ENCODE measurements around the gene ZNF764. TPM values are rescaled to one million over a fixed set of nuclear protein-coding genes. Genes with fewer than 3 reads are reported as not detected.
"Not testable (repeated sequence)": the region's sequence is repeated elsewhere in the genome, so short reads cannot be mapped to it uniquely, and the experiment has no call there.

The ZNF764 gene
- total RNA-seq, 4 donors from 2014 or later: 9.3 to 15.4 (median 11.8) TPM

DNA sequence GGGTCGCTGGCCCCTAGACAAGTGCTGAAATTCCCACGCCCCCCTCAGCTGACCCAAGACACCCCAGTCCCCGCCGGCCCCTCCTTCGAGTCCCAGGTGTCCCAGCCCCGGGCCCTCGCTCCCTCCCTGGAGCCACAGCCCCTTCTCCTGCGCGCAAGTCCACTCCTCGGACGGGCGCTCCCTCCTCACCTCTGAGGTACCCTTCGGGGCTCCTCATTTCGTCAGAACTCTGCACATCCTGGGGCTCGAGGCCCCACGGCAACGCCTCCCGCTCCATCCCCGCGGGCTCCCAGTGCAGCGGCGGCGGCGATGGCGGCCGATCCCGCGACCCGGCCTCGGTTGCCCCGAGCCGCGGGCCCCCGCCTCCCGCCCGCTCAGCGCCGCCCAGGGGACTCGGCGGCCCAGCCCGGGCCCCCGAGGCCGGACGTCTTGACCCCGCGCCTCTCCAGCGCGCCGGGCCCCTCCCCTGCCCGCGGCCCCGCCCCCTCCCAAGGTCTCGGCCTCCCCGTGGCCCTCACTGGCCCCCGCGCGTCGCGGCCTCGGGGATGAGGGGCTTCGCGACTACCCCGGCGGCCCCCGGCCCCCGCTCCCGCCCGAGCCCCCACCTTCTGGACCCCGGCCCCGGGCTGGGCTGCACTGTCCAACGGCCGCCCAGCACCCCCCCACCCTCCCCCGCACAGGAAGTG is 31.9 kb downstream of the ZNF764 start, which contains the start of gene ZNF768:
Gene ZNF768 (minus strand): TSS at position 430 of the 686 bp plus-strand sequence. CDS start 153 bp downstream, at position 277.
- TF ChIP-seq POLR2A (IDR thresholded peaks at IDR 0.05): peak in 1 of 2 donors; percentile 3
- TF ChIP-seq, protein P1, sequence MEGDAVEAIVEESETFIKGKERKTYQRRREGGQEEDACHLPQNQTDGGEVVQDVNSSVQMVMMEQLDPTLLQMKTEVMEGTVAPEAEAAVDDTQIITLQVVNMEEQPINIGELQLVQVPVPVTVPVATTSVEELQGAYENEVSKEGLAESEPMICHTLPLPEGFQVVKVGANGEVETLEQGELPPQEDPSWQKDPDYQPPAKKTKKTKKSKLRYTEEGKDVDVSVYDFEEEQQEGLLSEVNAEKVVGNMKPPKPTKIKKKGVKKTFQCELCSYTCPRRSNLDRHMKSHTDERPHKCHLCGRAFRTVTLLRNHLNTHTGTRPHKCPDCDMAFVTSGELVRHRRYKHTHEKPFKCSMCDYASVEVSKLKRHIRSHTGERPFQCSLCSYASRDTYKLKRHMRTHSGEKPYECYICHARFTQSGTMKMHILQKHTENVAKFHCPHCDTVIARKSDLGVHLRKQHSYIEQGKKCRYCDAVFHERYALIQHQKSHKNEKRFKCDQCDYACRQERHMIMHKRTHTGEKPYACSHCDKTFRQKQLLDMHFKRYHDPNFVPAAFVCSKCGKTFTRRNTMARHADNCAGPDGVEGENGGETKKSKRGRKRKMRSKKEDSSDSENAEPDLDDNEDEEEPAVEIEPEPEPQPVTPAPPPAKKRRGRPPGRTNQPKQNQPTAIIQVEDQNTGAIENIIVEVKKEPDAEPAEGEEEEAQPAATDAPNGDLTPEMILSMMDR (IDR thresholded peaks at IDR 0.05): no peak
- Histone ChIP-seq H3K4me1 (peaks cover 8 to 24% of the 10 kb centered on the region in 2 donors), H3K27me3 (no peaks in the 10 kb centered on the region), H3K4me3 (replicated peaks in 1 of 3) (peak within 1 kb of the TSS; percentile 49 to 74 (median 65)), H3K9me3 (no peaks in the 10 kb centered on the region), H3K27ac (peak within 1 kb of the TSS; percentile 95 to 100 (median 98)), H3K36me3 (peaks cover 0 to 15% of the 10 kb centered on the region in 2 donors)
- WGBS, 2 donors: 0 to 2% methylated on average over 1 to 31 of the region's 73 CpGs
- intact Hi-C loops (cut with DNase I): loop anchor here (2.0 kb wide), 1 partner anchor 81 kb away; the partner anchor contains the start of gene SEPHS2
- peak; percentile 38 to 52 for DNase-seq

DNA sequence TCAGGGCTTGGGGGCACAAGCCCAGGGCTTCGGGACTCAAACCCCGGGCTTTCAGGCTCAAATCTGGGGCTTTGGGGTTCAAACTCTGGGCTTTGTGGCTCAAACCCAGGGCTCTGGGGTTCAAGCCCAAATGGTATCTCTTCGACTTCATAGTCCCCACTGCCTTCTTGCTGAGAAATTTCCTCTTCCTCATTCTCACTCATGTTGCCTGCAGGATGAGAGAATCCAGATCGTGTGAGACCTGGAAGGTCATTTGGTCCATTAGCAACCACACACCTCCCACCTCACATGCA is 32.4 kb downstream of the ZNF764 start:
- intact Hi-C loops (cut with DNase I): loop anchor here (2.0 kb wide), 1 partner anchor 81 kb away; the partner anchor contains the start of gene SEPHS2
- Histone ChIP-seq H3K27ac (peak overlapping the region in 2 of 3 donors; percentile 95 to 98), H3K27me3 (no peaks in the 10 kb centered on the region), H3K4me3 (replicated peaks in 1 of 3) (peak overlapping the region in 1 of 3 donors; percentile 65), H3K36me3 (peaks cover 0 to 10% of the 10 kb centered on the region in 2 donors), H3K9me3 (no peaks in the 10 kb centered on the region), H3K4me1 (peaks cover 8 to 24% of the 10 kb centered on the region in 2 donors)
- TF ChIP-seq, protein P1 (IDR thresholded peaks at IDR 0.05): no peak
- TF ChIP-seq POLR2A (IDR thresholded peaks at IDR 0.05): no peak
- no peak for DNase-seq
- WGBS, 2 donors: 61 to 62% methylated on average over 4 of the region's 4 CpGs

DNA sequence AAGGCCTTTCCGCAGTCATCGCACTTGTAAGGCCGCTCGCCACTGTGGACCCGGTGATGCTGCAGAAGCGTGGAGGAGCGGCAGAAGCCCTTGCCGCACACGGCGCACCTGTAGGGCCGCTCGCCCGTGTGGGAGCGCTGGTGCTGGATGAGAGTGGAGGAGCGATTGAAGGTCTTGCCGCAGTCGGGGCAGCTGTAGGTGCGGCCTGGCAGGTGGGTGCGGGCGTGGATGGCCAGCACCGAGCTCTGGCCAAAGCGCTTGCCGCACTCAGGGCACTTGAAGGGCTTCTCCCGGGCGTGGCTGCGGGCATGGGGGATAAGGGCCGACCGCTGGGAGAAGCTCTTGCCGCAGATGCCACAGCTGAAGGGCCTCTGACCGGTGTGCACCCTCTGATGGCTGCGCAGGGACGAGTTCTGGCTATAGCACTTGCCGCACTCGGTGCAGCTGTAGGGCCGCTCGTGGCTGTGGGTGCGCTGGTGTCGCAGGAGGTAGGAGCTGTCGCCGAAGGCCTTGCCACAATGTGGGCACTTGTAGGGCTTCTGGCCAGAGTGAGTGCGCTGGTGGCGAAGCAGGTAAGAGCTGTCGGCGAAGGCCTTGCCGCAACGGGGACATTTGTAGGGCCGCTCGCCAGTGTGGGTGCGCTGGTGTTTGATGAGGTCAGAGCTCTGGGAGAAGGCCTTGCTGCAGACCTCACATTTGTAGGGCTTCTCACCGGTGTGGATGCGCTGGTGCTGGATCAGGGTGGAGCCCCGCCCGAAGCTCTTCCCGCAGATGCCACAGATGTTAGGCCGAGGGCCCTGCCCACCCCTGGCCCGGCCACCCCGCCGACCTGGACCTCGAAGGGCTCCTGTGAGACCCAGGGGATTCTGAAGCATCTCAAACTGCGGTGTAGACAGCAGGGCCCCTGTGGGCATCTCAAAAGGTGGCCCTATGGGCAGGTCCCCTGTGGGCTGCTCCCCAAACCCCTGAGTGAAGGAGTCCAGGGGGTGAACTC is 33.3 kb downstream of the ZNF764 start:
- WGBS, 2 donors: 95 to 97% methylated on average over 32 to 54 of the region's 60 CpGs
- Histone ChIP-seq H3K27ac (no peak overlapping the region), H3K36me3 (peaks cover 0 to 10% of the 10 kb centered on the region in 2 donors), H3K27me3 (no peaks in the 10 kb centered on the region), H3K9me3 (no peaks in the 10 kb centered on the region), H3K4me1 (peaks cover 8 to 24% of the 10 kb centered on the region in 2 donors), H3K4me3 (replicated peaks in 1 of 3) (no peak overlapping the region)
- no peak for DNase-seq
- intact Hi-C loops (cut with DNase I): no loop called here
- TF ChIP-seq, protein P1 (IDR thresholded peaks at IDR 0.05): no peak
- no peak for TF ChIP-seq POLR2A (IDR thresholded peaks at IDR 0.05)

DNA sequence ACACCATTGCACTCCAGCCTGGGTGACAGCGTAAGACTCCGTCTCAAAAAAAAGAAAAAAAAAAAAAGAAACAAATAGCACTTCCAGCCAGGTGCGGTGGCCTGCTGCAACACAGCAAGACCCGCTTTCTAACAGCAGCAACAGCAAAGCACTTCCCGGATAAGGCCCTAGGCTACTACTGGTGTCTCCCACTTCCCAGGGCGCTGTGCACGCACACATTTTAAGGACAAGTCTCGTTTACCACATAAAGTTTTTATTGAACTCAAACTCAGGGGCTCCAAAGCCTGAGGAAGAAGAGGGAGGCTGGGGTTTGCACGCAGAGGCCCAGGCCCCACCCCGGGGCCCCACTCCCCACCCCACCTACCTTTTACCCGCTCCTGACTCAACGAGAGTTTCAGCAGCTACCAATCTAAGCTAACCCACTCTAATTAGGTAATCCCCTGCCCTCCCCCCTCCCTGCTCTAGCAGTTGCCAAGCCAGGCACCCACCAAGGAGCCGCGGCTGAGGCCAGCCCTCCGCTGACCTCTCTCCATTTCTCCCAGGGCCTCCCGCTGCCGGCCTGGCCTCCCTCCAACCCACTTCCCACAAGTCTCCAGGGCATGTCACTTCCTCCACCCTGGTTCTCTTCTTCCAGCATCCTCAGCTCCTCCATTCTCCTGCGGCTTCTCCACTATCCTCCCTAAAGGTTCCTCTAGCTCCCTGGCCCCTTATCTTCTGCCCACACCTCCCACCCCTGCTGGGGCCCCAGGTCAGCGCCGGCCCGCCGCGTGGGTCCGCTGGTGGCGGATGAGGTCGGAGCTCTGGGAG is 34.2 kb downstream of the ZNF764 start:
- peak in 1 of 2 donors; percentile 15 for DNase-seq
- TF ChIP-seq, protein P1 (IDR thresholded peaks at IDR 0.05): no peak
- no peak for TF ChIP-seq POLR2A (IDR thresholded peaks at IDR 0.05)
- no peak overlapping the region for H3K4me3 ChIP-seq (replicated peaks in 1 of 3)
- peaks cover 0 to 10% of the 10 kb centered on the region in 2 donors for H3K36me3 ChIP-seq
- H3K27me3 ChIP-seq: no peaks in the 10 kb centered on the region
- H3K4me1 ChIP-seq: peaks cover 8 to 24% of the 10 kb centered on the region in 2 donors
- intact Hi-C loops (cut with DNase I): no loop called here
- no peak overlapping the region for H3K27ac ChIP-seq
- 79 to 87% methylated on average over 26 of the region's 26 CpGs for WGBS, 2 donors
- H3K9me3 ChIP-seq: no peaks in the 10 kb centered on the region

GRCh38 chr16:30522702-30523463 is 35.3 kb downstream of the ZNF764 start:
- Histone ChIP-seq H3K36me3 (peaks cover 0 to 10% of the 10 kb centered on the region in 2 donors), H3K4me1 (peaks cover 4 to 14% of the 10 kb centered on the region in 2 donors)
- 92% methylated on average over 12 of the region's 12 CpGs for WGBS, 2 donors
- H3K9me3 ChIP-seq; intact Hi-C loops (cut with DNase I); H3K27ac ChIP-seq; DNase-seq; H3K27me3 ChIP-seq; H3K4me3 ChIP-seq (replicated peaks in 1 of 3): not testable (repeated sequence)

All from thyroid gland (tissue), 4 donors.